ENCODE data around the gene TMA7. TPM values are rescaled to one million over a fixed set of nuclear protein-coding genes. Genes with fewer than 3 reads are reported as not detected.

The TMA7 gene
- polyA plus RNA-seq, 2 of the 4 experiments (the other 2 are of a cell fraction) = 303 to 417 TPM

GRCh38 chr3:48467473-48468267 is 27.6 kb downstream of the TMA7 start:
- Histone ChIP-seq H3K4me3 (no peak overlapping the region), H3K4me1 (peaks cover 52% of the 10 kb centered on the region), H3K9me3 (no peaks in the 10 kb centered on the region), H3K27ac (peak overlapping the region in 1 of 2 experiments; percentile 96; a peak in 4 of 6 replicates), H3K4me2 (peak overlapping the region; percentile 91; the same call in 2 of the 3 replicates)
- ATAC-seq = no peak
- 81% methylated on average over 5 of the region's 7 CpGs for WGBS (ENCODE audit: missing lambda C conversion rate)
- FAIRE-seq = no peak
- TF ChIP-seq HMGXB4 (CRISPR knock-in tag; IDR thresholded peaks at IDR 0.05; ENCODE audit: borderline replicate concordance) (no peak), HOXA7 (CRISPR knock-in tag; IDR thresholded peaks at IDR 0.05) (no peak), JUN (IDR thresholded peaks at IDR 0.05) (no peak), TP53 (CRISPR knock-in tag; IDR thresholded peaks at IDR 0.05) (no peak), SREBF2 (IDR thresholded peaks at IDR 0.05) (no peak), HEYL (CRISPR knock-in tag; IDR thresholded peaks at IDR 0.05) (no peak), ZNF302 (CRISPR knock-in tag; IDR thresholded peaks at IDR 0.05) (no peak), MAFK (IDR thresholded peaks at IDR 0.05; ENCODE audit: partially characterized antibody) (no peak), PHF8 (IDR thresholded peaks at IDR 0.05; ENCODE audit: borderline replicate concordance, low read depth) (no peak), NFE2L2 (conservative IDR thresholded peaks at IDR 0.05; ENCODE audit: low read length) (no peak), ZFP36 (IDR thresholded peaks at IDR 0.05; ENCODE audit: borderline replicate concordance, partially characterized antibody) (no peak), USF2 (IDR thresholded peaks at IDR 0.05) (no peak), POLR2AphosphoS2 (conservative IDR thresholded peaks at IDR 0.05; ENCODE audit: low read length) (no peak)
- ChIA-PET CTCF (interaction anchor here (0.6 to 3.3 kb wide), 3 partner anchors 21 to 41 kb away, joined by 5 to 15 read pairs (median 6); no protein-coding TSS in a partner anchor), POLR2A (no interaction called here)
- no peak for DNase-seq (ENCODE audit: low read depth in 1 of 2, low spot score in 1 of 2)

- Histone ChIP-seq H3K4me2 (peak overlapping the region; percentile 91; the same call in 2 of the 3 replicates), H3K4me1 (peaks cover 55% of the 10 kb centered on the region), H3K9me3 (no peaks in the 10 kb centered on the region), H3K27ac (peak overlapping the region in 1 of 2 experiments; percentile 96; a peak in 1 of 6 replicates), H3K4me3 (no peak overlapping the region)
- ChIA-PET POLR2A (no interaction called here), CTCF (interaction anchor here (0.7 kb wide), 1 partner anchor 21 kb away, joined by 6 read pairs; no protein-coding TSS in a partner anchor)
- ATAC-seq (no peak), FAIRE-seq (no peak), DNase-seq (ENCODE audit: low read depth in 1 of 2, low spot score in 1 of 2) (no peak)
- WGBS (ENCODE audit: missing lambda C conversion rate) = 70% methylated on average over 6 of the region's 8 CpGs
- TF ChIP-seq GATA3 (IDR thresholded peaks at IDR 0.05; ENCODE audit: borderline replicate concordance) (no peak), MAZ (IDR thresholded peaks at IDR 0.05; ENCODE audit: borderline replicate concordance, low read depth, low read length) (no peak), REST (IDR thresholded peaks at IDR 0.05) (no peak), ELK1 (IDR thresholded peaks at IDR 0.05; ENCODE audit: low read depth, low read length) (no peak), HOXB13 (CRISPR knock-in tag; IDR thresholded peaks at IDR 0.05; ENCODE audit: low read depth) (no peak), E2F6 (IDR thresholded peaks at IDR 0.05; ENCODE audit: borderline replicate concordance, low read depth) (no peak), EP300 (IDR thresholded peaks at IDR 0.05) (no peak), NR3C1 (IDR thresholded peaks at IDR 0.05) (no peak), PBX3 (IDR thresholded peaks at IDR 0.05) (no peak), HOXA7 (CRISPR knock-in tag; IDR thresholded peaks at IDR 0.05) (no peak), JUNB (IDR thresholded peaks at IDR 0.05) (no peak), NPAS2 (CRISPR knock-in tag; IDR thresholded peaks at IDR 0.05; ENCODE audit: borderline replicate concordance) (no peak), CEBPB (IDR thresholded peaks at IDR 0.05) (no peak), SMC3 (IDR thresholded peaks at IDR 0.05) (no peak), KDM5A (IDR thresholded peaks at IDR 0.05) (no peak), RNF2 (IDR thresholded peaks at IDR 0.05; ENCODE audit: borderline replicate concordance, low read depth) (no peak)
Observed at GRCh38 chr3:48468329-48468731, 28.3 kb downstream of the TMA7 start.
